ENCODE measurements around the gene SLC4A5.

Gene SLC4A5

GRCh38 chr2:74290466-74291217, 52.6 kb downstream of the SLC4A5 start:
- Histone ChIP-seq H3K4me3 (ENCODE audit: low read depth, low read length) (no peak overlapping the region), H2AK5ac (ENCODE audit: low read length) (no peak overlapping the region), H2BK120ac (ENCODE audit: insufficient read depth, low read length, poor library complexity) (no peak overlapping the region), H3K36me3 (ENCODE audit: control insufficient read depth in 1 of 2, insufficient read depth in 2 of 2, low read length in 2 of 2) (no peaks in the 10 kb centered on the region), H4K12ac (ENCODE audit: low read depth, low read length) (no peak overlapping the region), H2BK12ac (ENCODE audit: low read length) (no peak overlapping the region), H3K79me1 (ENCODE audit: low read length) (no peaks in the 10 kb centered on the region), H3K14ac (ENCODE audit: low read length) (no peak overlapping the region), H3K27me3 (ENCODE audit: insufficient read depth, low read length) (no peaks in the 10 kb centered on the region), H3K27ac (ENCODE audit: low read depth, low read length) (no peak overlapping the region), H3K23ac (ENCODE audit: low read length) (no peak overlapping the region), H3K9ac (ENCODE audit: low read length) (no peak overlapping the region), H3K9me3 (ENCODE audit: insufficient read depth, low read depth, low read length) (peaks cover 2% of the 10 kb centered on the region), H3K18ac (ENCODE audit: low read length) (no peak overlapping the region), H3K4ac (ENCODE audit: low read depth, low read length) (no peak overlapping the region), H3K79me2 (ENCODE audit: control insufficient read depth, insufficient read depth, low read length, poor library complexity) (no peaks in the 10 kb centered on the region), H3K4me2 (ENCODE audit: low read length) (no peak overlapping the region), H2AFZ (ENCODE audit: insufficient read depth, low read length, poor library complexity) (no peak overlapping the region), H4K8ac (ENCODE audit: low read depth, low read length) (no peak overlapping the region), H2BK5ac (ENCODE audit: low read depth, low read length, poor library complexity) (no peak overlapping the region), H4K91ac (ENCODE audit: low read depth, low read length) (no peak overlapping the region), H3K4me1 (ENCODE audit: control insufficient read depth in 1 of 2, insufficient read depth in 2 of 2, low read length in 2 of 2) (peaks cover 0 to 1% of the 10 kb centered on the region in 2 experiments)
- DNase-seq, result no peak
- WGBS (ENCODE audit: extremely low coverage, insufficient coverage, insufficient read length), result no CpG with 5 or more reads among the region's 4 CpGs

GRCh38 chr2:74290066-74290465, 53.1 kb downstream of the SLC4A5 start:
- H3K4me3 ChIP-seq (ENCODE audit: low read depth, low read length), result no peak overlapping the region
- H3K79me1 ChIP-seq (ENCODE audit: low read length), result no peaks in the 10 kb centered on the region
- no CpG with 5 or more reads among the region's 3 CpGs for WGBS (ENCODE audit: extremely low coverage, insufficient coverage, insufficient read length)
- H3K9ac ChIP-seq (ENCODE audit: low read length), result no peak overlapping the region
- no peak overlapping the region for H3K18ac ChIP-seq (ENCODE audit: low read length)
- H2BK12ac ChIP-seq (ENCODE audit: low read length), result no peak overlapping the region
- H3K4me1 ChIP-seq (ENCODE audit: control insufficient read depth in 1 of 2, insufficient read depth in 2 of 2, low read length in 2 of 2), result peaks cover 0 to 1% of the 10 kb centered on the region in 2 experiments
- H3K4me2 ChIP-seq (ENCODE audit: low read length), result no peak overlapping the region
- DNase-seq, result no peak
- H3K79me2 ChIP-seq (ENCODE audit: control insufficient read depth, insufficient read depth, low read length, poor library complexity), result no peaks in the 10 kb centered on the region
- no peaks in the 10 kb centered on the region for H3K36me3 ChIP-seq (ENCODE audit: control insufficient read depth in 1 of 2, insufficient read depth in 2 of 2, low read length in 2 of 2)
- H4K8ac ChIP-seq (ENCODE audit: low read depth, low read length), result no peak overlapping the region
- H3K27me3 ChIP-seq (ENCODE audit: insufficient read depth, low read length), result no peaks in the 10 kb centered on the region
- H4K91ac ChIP-seq (ENCODE audit: low read depth, low read length), result no peak overlapping the region
- peaks cover 2% of the 10 kb centered on the region for H3K9me3 ChIP-seq (ENCODE audit: insufficient read depth, low read depth, low read length)
- no peak overlapping the region for H2AFZ ChIP-seq (ENCODE audit: insufficient read depth, low read length, poor library complexity)
- no peak overlapping the region for H2BK5ac ChIP-seq (ENCODE audit: low read depth, low read length, poor library complexity)
- no peak overlapping the region for H3K23ac ChIP-seq (ENCODE audit: low read length)
- H3K14ac ChIP-seq (ENCODE audit: low read length), result no peak overlapping the region
- no peak overlapping the region for H3K27ac ChIP-seq (ENCODE audit: low read depth, low read length)
- H3K4ac ChIP-seq (ENCODE audit: low read depth, low read length), result no peak overlapping the region
- no peak overlapping the region for H2BK120ac ChIP-seq (ENCODE audit: insufficient read depth, low read length, poor library complexity)
- H2AK5ac ChIP-seq (ENCODE audit: low read length), result no peak overlapping the region
- no peak overlapping the region for H4K12ac ChIP-seq (ENCODE audit: low read depth, low read length)

- H4K91ac ChIP-seq (ENCODE audit: low read depth, low read length), result no peak overlapping the region
- no peaks in the 10 kb centered on the region for H3K79me1 ChIP-seq (ENCODE audit: low read length)
- no peak overlapping the region for H2BK12ac ChIP-seq (ENCODE audit: low read length)
- H3K4me1 ChIP-seq (ENCODE audit: control insufficient read depth in 1 of 2, insufficient read depth in 2 of 2, low read length in 2 of 2), result peaks cover 0 to 1% of the 10 kb centered on the region in 2 experiments
- H3K27me3 ChIP-seq (ENCODE audit: insufficient read depth, low read length), result no peaks in the 10 kb centered on the region
- H2AFZ ChIP-seq (ENCODE audit: insufficient read depth, low read length, poor library complexity), result no peak overlapping the region
- no peak overlapping the region for H3K4ac ChIP-seq (ENCODE audit: low read depth, low read length)
- H2BK120ac ChIP-seq (ENCODE audit: insufficient read depth, low read length, poor library complexity), result no peak overlapping the region
- no peak overlapping the region for H4K12ac ChIP-seq (ENCODE audit: low read depth, low read length)
- H2AK5ac ChIP-seq (ENCODE audit: low read length), result no peak overlapping the region
- no peak overlapping the region for H3K18ac ChIP-seq (ENCODE audit: low read length)
- no peak overlapping the region for H3K4me2 ChIP-seq (ENCODE audit: low read length)
- H3K23ac ChIP-seq (ENCODE audit: low read length), result no peak overlapping the region
- H3K79me2 ChIP-seq (ENCODE audit: control insufficient read depth, insufficient read depth, low read length, poor library complexity), result no peaks in the 10 kb centered on the region
- no peak overlapping the region for H3K14ac ChIP-seq (ENCODE audit: low read length)
- no peak overlapping the region for H3K27ac ChIP-seq (ENCODE audit: low read depth, low read length)
- peaks cover 2% of the 10 kb centered on the region for H3K9me3 ChIP-seq (ENCODE audit: insufficient read depth, low read depth, low read length)
- WGBS (ENCODE audit: extremely low coverage, insufficient coverage, insufficient read length), result no CpG with 5 or more reads among the region's 6 CpGs
- no peak overlapping the region for H3K9ac ChIP-seq (ENCODE audit: low read length)
- no peaks in the 10 kb centered on the region for H3K36me3 ChIP-seq (ENCODE audit: control insufficient read depth in 1 of 2, insufficient read depth in 2 of 2, low read length in 2 of 2)
- H2BK5ac ChIP-seq (ENCODE audit: low read depth, low read length, poor library complexity), result no peak overlapping the region
- H4K8ac ChIP-seq (ENCODE audit: low read depth, low read length), result no peak overlapping the region
- DNase-seq, result no peak
- no peak overlapping the region for H3K4me3 ChIP-seq (ENCODE audit: low read depth, low read length)
Measured at GRCh38 chr2:74286725-74287124, 56.5 kb downstream of the SLC4A5 start.

GRCh38 chr2:74281141-74281975, 61.9 kb downstream of the SLC4A5 start:
- Histone ChIP-seq H3K23ac (ENCODE audit: low read length) (no peak overlapping the region), H3K9me3 (ENCODE audit: insufficient read depth, low read depth, low read length) (no peaks in the 10 kb centered on the region), H4K8ac (ENCODE audit: low read depth, low read length) (no peak overlapping the region), H3K4ac (ENCODE audit: low read depth, low read length) (no peak overlapping the region), H3K4me3 (ENCODE audit: low read depth, low read length) (no peak overlapping the region), H3K27ac (ENCODE audit: low read depth, low read length) (no peak overlapping the region), H3K4me1 (ENCODE audit: control insufficient read depth in 1 of 2, insufficient read depth in 2 of 2, low read length in 2 of 2) (no peaks in the 10 kb centered on the region), H3K9ac (ENCODE audit: low read length) (no peak overlapping the region), H4K12ac (ENCODE audit: low read depth, low read length) (no peak overlapping the region), H3K14ac (ENCODE audit: low read length) (no peak overlapping the region), H3K27me3 (ENCODE audit: insufficient read depth, low read length) (no peaks in the 10 kb centered on the region), H3K79me1 (ENCODE audit: low read length) (no peaks in the 10 kb centered on the region), H2BK12ac (ENCODE audit: low read length) (no peak overlapping the region), H2BK5ac (ENCODE audit: low read depth, low read length, poor library complexity) (no peak overlapping the region), H3K4me2 (ENCODE audit: low read length) (no peak overlapping the region), H2AK5ac (ENCODE audit: low read length) (no peak overlapping the region), H2BK120ac (ENCODE audit: insufficient read depth, low read length, poor library complexity) (no peak overlapping the region), H2AFZ (ENCODE audit: insufficient read depth, low read length, poor library complexity) (no peak overlapping the region), H4K91ac (ENCODE audit: low read depth, low read length) (no peak overlapping the region), H3K36me3 (ENCODE audit: control insufficient read depth in 1 of 2, insufficient read depth in 2 of 2, low read length in 2 of 2) (no peaks in the 10 kb centered on the region), H3K18ac (ENCODE audit: low read length) (no peak overlapping the region), H3K79me2 (ENCODE audit: control insufficient read depth, insufficient read depth, low read length, poor library complexity) (no peaks in the 10 kb centered on the region)
- no peak for DNase-seq
- WGBS (ENCODE audit: extremely low coverage, insufficient coverage, insufficient read length), result no CpG with 5 or more reads among the region's 10 CpGs

Data from trophoblast cell (in vitro differentiated cells and primary cell).